ENCODE data around the gene MREG. TPM values are rescaled to one million over a fixed set of nuclear protein-coding genes. Genes with fewer than 3 reads are reported as not detected.

MREG gene
- total RNA-seq = 6.5 and 7.6 TPM in 2 replicates

DNA sequence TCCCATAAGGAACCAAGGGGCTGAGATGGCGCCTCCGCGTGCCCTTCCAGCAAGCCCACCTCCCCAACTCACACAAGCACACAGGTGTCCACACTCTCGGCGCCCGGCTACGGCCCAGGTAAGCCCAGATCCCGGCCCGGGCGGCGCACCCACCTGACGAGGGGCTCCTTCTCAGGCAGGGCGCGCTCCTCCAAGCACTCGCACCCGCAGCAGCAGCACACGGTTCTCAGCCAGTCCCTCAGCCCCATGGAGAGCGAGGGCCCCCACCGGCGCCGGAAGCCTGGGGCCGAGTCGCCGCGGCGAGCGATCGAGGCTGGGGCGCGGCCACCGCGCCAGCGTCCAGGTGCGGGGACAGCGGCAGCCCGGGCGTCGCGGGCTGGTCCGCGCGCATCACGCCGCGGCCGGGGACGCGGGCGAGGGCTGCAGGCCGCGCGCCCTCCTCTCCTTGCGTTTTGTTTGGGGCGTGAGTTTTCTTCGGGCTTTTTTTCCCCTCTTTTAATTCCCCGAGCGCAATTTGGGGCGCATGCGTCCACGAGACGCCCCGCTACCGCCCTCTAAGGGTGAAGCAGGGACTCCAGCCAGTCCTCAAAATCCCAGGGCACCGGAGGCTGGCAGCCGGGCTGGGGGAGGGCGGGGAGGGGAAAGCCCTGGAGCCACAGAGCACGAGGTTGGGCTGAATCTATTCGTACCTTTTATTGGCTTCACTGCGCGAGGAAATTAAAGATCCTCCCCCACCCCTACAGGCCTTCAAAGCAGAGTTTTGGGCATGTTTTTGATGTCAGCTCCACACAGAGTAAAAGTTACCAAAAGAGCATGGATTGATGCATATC is at the start of gene MREG:
Gene MREG (minus strand): TSS at position 472 of the 830 bp plus-strand sequence. CDS start 224 bp downstream, at position 248.

Other genes starting within 250 kb of the MREG start
- 27.5 and 33.9 TPM in 2 replicates for gene PECR, start 68.3 kb upstream of the MREG start, total RNA-seq
- gene TMEM169, start 68.4 kb upstream of the MREG start, total RNA-seq = 0.29 and 0.50 TPM in 2 replicates
- 205 and 329 TPM in 2 replicates for gene XRCC5, start 95.8 kb upstream of the MREG start, total RNA-seq